Stimulated activated effector memory CD8-positive, alpha-beta T cell treated with anti-CD3 and anti-CD28 coated beads, Interleukin-12 subunit alpha, Interleukin-12 subunit beta, amount 100 ng/mL, for 72 hours (primary cell): Measurements from ENCODE around the gene SLC41A3.

Experiments used
- ATAC-seq: fragments of 150-1000 bp; cut with Tn5 transposase; 2 replicates; pipeline ENCODE4 v1.10.0; 2021
- DNase-seq, 2 donors: peaks; one replicate each; pipeline ENCODE4 v3.0.0; 2021 to 2022; ENCODE audit warnings: low spot score in 2 of 2
- H3K27ac Mint-ChIP-seq: one replicate; pipeline ENCODE4 v1.8.0; 2022; ENCODE audit warnings: mild to moderate bottlenecking, mixed read lengths
- H3K36me3 Mint-ChIP-seq: one replicate; pipeline ENCODE4 v1.8.0; 2022; ENCODE audit warnings: mild to moderate bottlenecking, mixed read lengths
- H3K4me1 Mint-ChIP-seq: one replicate; pipeline ENCODE4 v1.8.0; 2022; ENCODE audit warnings: mixed read lengths
- H3K4me3 Mint-ChIP-seq: one replicate; pipeline ENCODE4 v1.8.0; 2022; ENCODE audit warnings: mild to moderate bottlenecking, mixed read lengths
- H3K9me3 Mint-ChIP-seq: one replicate; pipeline ENCODE4 v1.8.0; 2022; ENCODE audit warnings: mixed read lengths

SLC41A3 gene

DNA sequence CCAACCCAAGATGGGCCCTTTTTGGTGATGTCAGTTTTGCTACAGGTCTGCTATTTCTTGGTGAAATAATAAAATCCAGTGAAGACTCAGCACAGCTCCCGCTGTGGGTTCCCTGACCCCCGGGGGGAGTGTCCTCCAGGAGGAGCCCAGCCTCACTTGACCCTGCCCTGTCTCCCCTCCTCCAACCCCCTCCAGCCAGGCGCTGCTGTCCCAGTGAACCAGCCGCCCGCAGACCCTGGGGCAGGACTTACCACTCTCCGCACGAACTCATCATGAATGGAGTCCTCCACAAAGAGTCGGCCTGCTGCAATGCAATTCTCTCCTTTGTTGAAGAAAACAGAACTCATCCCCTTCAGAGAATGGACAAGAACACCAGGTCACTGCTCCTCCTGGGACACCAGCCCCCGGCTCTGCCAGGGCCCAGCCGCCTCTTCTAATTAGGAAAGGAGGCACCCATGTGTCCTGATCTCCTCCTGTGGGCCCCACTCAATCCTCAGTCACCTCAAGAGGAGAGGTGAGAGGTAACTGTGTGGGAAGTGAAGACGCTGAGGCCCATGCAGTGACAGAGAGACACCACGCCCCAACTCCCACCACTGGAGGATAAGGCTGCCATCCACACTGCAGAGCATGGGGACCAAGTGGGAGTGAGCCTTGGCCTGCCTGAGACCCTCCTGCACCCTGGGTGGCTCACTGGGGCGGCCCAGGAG is 28.8 kb upstream of the SLC41A3 start:
- no peak for ATAC-seq
- no peak for DNase-seq
- Mint-ChIP-seq H3K9me3 (no peaks in the 10 kb centered on the region), H3K4me3 (no peak overlapping the region), H3K4me1 (no peaks in the 10 kb centered on the region), H3K36me3 (no peaks in the 10 kb centered on the region), H3K27ac (no peak overlapping the region)

DNA sequence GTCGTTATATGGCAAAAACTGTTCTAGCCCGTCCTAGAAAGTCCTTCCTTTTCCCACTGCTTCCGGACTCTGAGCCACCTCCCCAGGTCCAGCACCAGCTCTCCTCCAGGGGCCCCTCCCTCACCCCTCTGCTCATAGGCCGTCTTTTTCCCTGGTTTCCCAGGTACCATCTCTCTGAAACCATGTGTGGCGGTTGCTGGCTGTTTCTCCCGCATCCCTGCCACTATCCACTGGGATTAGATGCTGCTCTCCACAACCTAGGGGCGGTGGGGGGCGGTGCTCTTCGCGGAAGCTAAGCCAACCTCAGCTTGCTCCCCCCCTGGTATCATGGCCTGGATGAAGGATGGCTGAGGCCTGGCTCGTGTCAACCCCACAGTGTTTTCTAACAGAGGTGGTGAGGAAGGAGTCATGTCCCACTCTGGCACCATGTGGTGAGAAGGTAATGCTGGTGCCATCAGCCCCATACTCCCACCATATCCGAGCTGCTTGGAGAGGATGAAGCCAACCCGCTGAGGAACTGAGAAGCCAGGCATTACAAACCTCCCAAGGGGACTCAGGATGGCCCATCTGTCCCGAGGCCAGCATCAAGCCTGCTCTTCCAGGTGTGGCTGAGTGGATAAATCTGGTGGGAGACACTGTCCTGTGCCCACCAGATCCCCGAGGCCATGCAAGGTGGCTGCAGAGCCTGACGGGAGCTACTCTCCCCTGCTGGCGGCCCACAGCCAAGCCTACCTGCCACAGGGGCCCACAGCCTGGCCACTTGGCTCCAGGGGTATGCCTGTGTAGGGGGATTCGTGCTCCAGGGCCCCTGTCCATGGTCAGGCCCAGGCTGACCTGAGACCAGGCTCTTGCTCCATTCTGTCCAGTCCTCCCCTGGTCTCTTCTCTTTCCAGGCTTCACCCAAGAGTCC is 27.9 kb upstream of the SLC41A3 start:
- Mint-ChIP-seq H3K9me3 (no peaks in the 10 kb centered on the region), H3K36me3 (no peaks in the 10 kb centered on the region)
- no peak for ATAC-seq

DNA sequence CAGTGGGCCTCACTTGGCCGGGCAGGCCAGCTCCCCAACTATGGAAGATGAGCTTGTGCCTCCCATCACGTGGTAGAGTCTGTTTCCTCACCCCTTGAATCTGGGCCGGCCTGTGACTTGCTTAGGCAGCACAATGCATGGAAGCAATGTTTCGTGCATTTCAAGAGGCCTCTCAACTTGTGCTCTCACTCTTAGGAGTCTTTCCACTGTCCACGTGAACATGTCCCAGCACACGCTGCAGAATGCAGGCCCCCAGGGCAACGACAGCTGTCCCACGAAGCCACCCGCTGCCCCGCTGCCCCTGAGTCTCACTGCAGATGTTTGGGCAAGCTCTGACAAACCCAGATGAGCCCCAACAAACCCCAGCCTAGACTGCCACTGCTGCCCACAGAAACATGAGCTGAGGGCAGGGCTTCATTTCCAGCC is 27.2 kb upstream of the SLC41A3 start:
- no peak for DNase-seq
- Mint-ChIP-seq H3K4me3 (no peak overlapping the region), H3K4me1 (no peaks in the 10 kb centered on the region), H3K27ac (no peak overlapping the region), H3K36me3 (no peaks in the 10 kb centered on the region), H3K9me3 (no peaks in the 10 kb centered on the region)
- no peak for ATAC-seq

More for the DNA sequence above, 27.9 kb upstream of the SLC41A3 start:
- Mint-ChIP-seq H3K4me1 (no peaks in the 10 kb centered on the region), H3K4me3 (no peak overlapping the region), H3K27ac (no peak overlapping the region)
- no peak for DNase-seq

DNA sequence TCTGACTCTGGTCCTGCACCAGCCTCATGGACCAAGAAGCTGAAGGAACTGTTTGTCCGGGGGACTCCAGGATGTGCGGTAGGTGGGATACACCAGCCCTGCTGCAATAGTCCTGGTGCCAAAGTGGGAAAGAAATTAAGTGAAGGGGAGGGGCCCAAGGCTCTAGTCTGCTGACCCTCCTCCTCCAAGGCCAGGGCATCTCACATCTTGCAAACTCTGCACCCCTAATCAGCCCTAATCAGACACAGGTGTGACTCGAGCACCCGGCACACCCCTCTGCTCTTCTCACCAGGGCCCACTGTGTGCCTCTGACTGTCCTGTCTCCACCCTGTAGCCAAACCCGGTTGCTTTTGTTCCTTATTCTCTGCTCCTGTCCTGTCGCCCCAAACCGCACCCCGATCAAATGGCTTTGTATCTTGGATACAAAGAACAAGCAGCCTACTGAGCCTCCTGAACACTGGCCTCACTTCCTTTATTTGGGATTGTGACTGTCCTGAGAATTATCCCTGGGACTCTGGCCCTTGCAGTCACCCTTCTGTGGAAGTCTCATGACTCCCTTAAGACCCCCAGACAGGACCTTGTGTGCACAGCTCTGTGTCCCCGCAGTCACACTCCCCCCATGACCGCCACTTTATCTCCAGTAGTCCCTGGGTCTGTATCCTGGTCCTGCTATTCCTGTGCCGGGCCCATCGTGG is 26.7 kb upstream of the SLC41A3 start:
- ATAC-seq (no peak), DNase-seq (no peak)
- Mint-ChIP-seq H3K4me3 (no peak overlapping the region), H3K4me1 (no peaks in the 10 kb centered on the region), H3K27ac (no peak overlapping the region), H3K36me3 (no peaks in the 10 kb centered on the region), H3K9me3 (no peaks in the 10 kb centered on the region)

DNA sequence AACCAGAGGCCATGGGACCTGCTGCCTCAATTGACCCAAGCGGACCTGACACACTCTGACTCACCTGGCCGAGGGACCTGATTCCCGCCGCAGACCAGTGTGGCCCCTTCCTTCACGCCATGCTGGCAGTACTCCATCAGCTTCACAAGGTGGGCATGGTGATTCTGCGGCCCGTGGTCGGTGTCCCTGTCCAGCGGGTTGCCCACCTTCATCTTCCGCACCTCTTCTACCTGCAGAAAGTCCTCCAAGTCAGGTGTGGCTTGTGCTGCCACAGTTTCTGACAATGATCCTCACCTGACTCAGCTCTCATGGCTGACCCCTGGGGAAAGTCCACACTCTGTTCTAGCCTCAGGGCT is 25.9 kb upstream of the SLC41A3 start:
- no peak for ATAC-seq
- H3K9me3 Mint-ChIP-seq = no peaks in the 10 kb centered on the region

DNA sequence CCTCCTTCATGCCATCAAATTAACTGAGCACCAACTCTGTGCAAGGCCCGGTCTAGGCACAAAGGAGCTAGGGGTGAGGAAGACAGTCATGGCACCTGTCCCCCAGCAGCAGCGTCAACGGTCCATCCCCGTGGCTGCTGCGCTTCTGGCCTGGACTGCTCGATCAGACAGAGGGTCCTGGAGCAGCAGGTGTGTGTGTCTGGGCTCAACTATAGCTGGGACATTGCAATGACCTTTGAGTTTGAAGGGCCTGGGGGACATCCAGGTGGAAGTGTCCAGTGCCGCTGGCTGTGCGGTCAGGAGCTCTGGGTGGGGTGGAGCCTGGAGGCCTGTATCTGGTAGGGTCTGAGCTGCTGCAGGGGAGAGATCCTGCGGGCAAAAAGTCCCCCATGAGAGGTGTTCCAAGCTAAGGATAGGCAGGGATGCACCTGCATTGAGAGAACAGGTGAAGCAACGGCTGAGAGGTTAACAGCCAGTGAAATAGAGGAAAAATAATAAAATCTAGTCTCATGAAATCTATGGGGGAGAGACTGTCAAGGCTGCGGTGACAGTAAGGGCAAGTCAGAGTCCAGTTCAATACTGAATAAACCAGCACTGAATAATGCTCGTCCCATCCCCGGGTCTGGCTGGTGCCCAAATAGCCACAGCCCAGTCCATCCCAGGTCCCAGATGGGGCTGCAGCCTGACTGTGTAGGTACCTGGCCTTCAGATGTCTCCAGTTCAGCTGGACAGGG is 25.4 kb upstream of the SLC41A3 start:
- no peak for DNase-seq
- Mint-ChIP-seq H3K36me3 (no peaks in the 10 kb centered on the region), H3K27ac (no peak overlapping the region), H3K4me1 (no peaks in the 10 kb centered on the region), H3K4me3 (no peak overlapping the region), H3K9me3 (no peaks in the 10 kb centered on the region)
- ATAC-seq = no peak

More for the DNA sequence above, 25.9 kb upstream of the SLC41A3 start:
- no peak overlapping the region for H3K4me3 Mint-ChIP-seq
- H3K36me3 Mint-ChIP-seq = no peaks in the 10 kb centered on the region
- H3K27ac Mint-ChIP-seq = no peak overlapping the region
- DNase-seq = no peak
- H3K4me1 Mint-ChIP-seq = no peaks in the 10 kb centered on the region

DNA sequence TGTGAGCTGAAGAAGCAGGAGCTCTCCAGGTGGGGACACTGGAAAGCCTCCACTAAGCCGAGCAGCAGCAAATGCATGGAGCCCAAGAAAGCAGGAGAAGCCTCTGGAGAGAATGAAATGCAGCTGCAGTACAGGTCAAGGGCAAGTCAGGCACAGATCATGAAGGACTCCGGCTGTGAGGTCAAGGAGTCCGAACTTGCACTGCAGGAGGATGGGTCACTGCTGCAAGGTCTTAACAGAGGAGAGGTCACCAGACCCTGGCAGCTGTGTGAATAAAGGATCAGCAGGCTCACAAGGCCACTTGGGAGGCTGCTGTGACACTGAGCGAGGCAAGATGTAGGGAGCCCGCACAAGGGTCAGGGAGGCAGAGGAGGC is 24.7 kb upstream of the SLC41A3 start:
- Mint-ChIP-seq H3K4me1 (no peaks in the 10 kb centered on the region), H3K27ac (peak overlapping the region; percentile 67)
- no peak for ATAC-seq

DNA sequence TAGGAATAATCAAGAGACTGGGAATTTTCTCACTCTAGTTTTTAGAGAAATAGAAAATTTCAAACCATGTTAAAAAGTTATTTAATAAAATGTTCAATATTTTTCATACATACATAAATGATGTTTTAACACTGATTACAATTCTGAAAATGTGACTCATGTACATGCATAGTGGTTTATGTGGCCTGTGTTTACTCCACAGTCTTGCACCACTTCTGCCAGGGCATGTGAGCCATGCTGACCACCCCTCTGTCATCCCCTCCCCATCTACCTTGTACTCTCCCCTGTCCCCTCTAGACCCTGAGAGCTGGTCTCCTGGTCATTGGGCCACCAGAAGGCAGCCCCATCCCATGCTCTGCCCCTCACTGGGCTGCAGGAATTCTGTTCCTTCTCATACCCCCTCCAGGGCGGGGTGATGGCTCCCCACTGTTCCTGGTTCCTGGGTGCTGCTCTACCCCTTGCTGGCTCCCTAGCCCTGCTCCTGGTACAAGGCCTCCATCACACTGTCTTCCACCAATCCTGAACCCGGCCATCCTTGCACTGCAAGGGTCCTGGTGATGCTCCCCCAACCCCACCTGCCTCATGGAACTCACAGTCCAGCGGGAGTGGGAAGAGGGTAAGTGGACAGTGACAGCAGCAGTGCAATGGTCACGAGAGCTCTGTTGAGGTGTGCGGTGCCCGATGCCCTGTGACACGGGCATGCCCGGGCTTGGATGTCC is 24.2 kb upstream of the SLC41A3 start:
- no peaks in the 10 kb centered on the region for H3K9me3 Mint-ChIP-seq
- peak overlapping the region; percentile 67 for H3K27ac Mint-ChIP-seq
- H3K4me1 Mint-ChIP-seq = no peaks in the 10 kb centered on the region
- no peaks in the 10 kb centered on the region for H3K36me3 Mint-ChIP-seq
- no peak overlapping the region for H3K4me3 Mint-ChIP-seq
- DNase-seq (no peak), ATAC-seq (no peak)

More for the DNA sequence above, 24.7 kb upstream of the SLC41A3 start:
- Mint-ChIP-seq H3K4me3 (no peak overlapping the region), H3K9me3 (no peaks in the 10 kb centered on the region), H3K36me3 (no peaks in the 10 kb centered on the region)
- DNase-seq = no peak

DNA sequence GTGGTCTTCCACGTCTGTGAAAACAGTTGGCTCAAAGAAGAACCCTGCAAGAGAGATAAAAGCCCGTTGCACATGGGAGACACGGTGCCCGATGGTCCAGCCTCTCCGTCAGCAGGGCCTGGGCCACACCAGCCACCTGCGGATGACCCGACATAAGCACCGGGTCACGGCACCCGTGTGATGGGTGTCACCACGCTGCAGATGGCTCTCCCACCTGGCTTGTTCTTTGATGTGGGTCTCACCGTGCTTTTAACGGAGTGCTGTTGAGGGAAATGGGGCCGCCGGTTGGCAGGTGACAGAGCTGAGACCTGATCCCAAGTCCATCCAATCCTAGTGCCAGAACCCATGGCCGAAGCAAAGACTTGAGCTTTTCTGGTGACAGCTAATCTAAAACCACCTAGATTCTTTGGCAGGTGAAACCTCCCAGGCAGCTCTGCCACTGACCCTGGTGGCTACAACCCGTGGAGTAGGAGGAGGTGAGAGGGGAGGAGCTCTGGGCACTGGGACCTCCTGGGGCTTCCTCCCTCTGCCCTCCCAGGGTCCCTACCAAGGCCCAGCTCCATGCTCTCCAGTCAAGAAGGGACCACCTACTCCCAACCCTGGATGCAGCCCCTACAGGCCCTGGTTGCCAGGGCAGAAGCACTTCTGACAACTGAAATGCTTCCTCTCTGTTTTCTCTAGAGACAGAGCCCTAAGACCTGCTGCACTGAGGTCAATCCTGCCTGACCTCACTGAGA is 23.4 kb upstream of the SLC41A3 start:
- no peaks in the 10 kb centered on the region for H3K9me3 Mint-ChIP-seq
- no peak overlapping the region for H3K4me3 Mint-ChIP-seq
- no peak overlapping the region for H3K27ac Mint-ChIP-seq
- H3K4me1 Mint-ChIP-seq = no peaks in the 10 kb centered on the region
- no peaks in the 10 kb centered on the region for H3K36me3 Mint-ChIP-seq
- DNase-seq (no peak), ATAC-seq (no peak)

DNA sequence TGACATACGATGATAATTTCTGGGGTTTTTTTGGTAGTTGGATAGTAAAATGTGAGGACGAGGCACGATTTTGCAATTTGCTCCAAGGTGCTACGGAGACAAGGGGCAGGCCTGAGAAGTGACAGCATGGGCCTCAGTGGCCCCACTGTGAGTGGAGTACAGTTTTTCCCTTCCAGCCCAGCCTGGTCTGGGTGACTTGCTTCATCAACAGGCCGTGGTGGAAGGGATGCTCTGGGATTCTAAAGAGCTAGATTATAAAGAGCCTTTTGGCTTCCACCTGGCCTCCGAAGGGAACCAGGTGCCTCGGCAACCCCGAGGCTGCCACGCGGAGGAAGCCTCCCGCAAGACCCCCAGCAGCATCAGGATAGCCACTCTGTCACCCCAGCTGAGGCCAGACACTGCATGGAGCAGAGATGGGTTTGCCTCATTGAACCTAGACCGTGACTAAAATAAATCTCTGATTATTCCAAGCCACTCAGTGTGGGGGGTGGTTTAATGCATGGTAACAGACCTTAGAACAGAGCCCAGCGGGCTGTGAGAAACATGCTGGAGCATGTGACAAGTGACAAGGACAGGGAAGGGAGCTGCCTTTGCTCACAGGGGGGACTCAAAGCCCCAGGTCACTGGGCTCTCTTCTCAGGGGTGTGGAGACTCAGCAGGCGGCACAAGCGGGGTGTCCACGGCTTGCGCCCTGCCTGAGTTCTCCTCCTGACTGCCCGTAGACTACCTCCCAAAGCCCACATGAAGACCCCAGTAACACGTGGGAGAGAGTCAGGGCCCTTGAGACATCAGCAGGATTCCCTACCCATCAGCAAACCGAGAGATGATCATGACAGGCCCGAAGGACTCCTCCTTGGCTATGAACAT is 22.6 kb upstream of the SLC41A3 start:
- no peaks in the 10 kb centered on the region for H3K9me3 Mint-ChIP-seq
- H3K27ac Mint-ChIP-seq = no peak overlapping the region
- H3K4me1 Mint-ChIP-seq = no peaks in the 10 kb centered on the region
- DNase-seq (no peak), ATAC-seq (no peak)
- H3K36me3 Mint-ChIP-seq = no peaks in the 10 kb centered on the region
- no peak overlapping the region for H3K4me3 Mint-ChIP-seq

DNA sequence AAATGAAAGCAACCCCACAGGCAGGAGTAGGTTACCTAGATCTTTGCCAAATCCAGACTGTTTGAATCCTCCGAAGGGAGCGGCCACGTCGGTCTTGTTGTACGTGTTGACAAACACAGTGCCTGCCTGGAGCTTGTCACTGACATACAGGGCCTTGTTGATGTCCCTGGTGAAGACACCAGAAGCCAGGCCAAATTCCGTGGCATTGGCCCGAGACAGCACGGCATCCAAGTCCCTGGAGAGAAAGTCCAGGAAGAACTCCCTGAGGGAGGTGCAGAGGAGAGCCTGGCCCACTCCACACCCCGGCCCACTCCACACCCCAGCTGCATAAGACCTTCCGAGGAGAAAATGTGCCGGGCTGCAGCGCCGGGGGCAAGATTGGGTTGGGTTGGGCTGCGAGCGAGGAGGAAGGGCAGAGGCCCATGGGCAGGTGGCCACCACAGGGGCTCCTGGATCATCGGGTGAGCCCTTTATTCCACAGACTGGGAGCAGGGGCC is 21.8 kb upstream of the SLC41A3 start:
- no peaks in the 10 kb centered on the region for H3K36me3 Mint-ChIP-seq
- DNase-seq = no peak
- no peak for ATAC-seq
- no peaks in the 10 kb centered on the region for H3K9me3 Mint-ChIP-seq
- no peak overlapping the region for H3K4me3 Mint-ChIP-seq
- H3K27ac Mint-ChIP-seq = no peak overlapping the region
- H3K4me1 Mint-ChIP-seq = no peaks in the 10 kb centered on the region

DNA sequence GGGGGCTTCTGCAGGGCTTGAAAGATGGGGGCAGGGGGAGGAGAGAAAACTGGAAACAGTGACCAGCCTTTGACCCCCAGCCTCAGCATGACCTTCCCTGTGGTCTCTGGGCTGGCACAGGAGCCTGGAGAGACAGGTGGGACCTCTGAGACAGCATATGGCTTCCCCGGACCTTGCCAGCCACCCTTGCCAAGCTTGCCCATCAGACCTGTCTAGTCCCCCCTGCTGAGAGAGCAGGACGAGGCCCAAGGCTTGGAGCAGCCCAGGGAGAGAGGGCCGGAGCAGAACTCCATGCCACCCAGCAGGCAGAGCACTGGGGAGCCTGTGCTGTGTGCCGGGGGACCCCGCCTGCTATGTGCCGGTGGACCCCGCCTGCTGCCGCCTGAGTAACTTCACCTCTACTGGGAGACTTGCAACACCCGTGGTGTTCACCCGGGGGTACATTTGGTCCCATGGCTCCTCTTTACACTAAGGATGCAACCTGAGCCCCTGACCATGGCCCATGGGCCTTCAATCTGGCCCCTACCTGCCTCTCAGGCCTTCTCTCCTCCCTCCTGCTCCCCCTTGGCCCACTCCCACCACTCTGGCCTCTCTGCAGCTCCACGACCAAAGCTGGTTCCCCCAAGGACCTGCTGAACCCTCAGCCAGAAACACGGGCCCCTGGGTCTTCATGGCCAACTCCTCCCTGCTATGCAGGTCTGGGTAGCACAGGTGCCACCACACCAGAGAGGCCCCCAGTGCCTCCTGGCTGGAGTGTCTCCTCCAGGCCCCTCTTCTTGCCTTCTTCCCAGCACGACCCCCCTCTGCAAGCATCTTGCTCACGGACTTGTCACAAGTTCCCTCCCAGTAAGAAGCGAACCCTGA is 21.1 kb upstream of the SLC41A3 start:
- ATAC-seq = no peak

More for the DNA sequence above, 21.1 kb upstream of the SLC41A3 start:
- Mint-ChIP-seq H3K4me1 (no peaks in the 10 kb centered on the region), H3K4me3 (no peak overlapping the region), H3K9me3 (no peaks in the 10 kb centered on the region), H3K36me3 (no peaks in the 10 kb centered on the region), H3K27ac (no peak overlapping the region)
- no peak for DNase-seq
